ENCODE data around the gene MARVELD3. TPM values are rescaled to one million over a fixed set of nuclear protein-coding genes. Genes with fewer than 3 reads are reported as not detected.

MARVELD3 gene
- total RNA-seq, 1 experiment from 2014 or later, result 51.7 TPM

DNA sequence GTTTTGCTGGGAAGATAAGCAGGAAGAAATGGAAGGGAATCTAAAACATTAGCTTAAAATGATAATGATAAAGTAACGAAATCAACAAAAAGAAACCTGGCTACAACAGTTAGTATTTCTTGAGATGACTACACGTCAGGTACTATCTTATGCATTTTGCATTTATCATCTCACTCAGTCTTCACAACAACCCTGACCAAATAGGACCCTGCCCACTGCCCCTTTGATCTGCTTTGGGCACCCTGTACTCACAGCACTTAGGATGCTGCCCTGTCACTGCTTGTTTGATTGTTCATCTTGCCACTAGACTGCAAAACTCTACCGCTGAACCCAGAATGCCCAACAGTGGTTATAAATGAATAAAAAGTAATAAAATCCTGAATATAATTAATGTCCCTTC lies 45.2 kb downstream of the MARVELD3 start:
- Mint-ChIP-seq H3K27ac (ENCODE audit: unreplicated experiment) (peak overlapping the region; percentile 23), H3K4me1 (ENCODE audit: low read depth, unreplicated experiment) (peaks cover 40% of the 10 kb centered on the region), H3K27me3 (ENCODE audit: insufficient read depth, unreplicated experiment) (no peaks in the 10 kb centered on the region), H3K4me3 (ENCODE audit: unreplicated experiment) (no peak overlapping the region), H3K36me3 (ENCODE audit: insufficient read depth, unreplicated experiment) (peaks cover 41% of the 10 kb centered on the region), H3K9me3 (ENCODE audit: unreplicated experiment) (no peaks in the 10 kb centered on the region)
- BruUV-seq (replicated peaks), result no TSS peak
- Histone ChIP-seq H3K36me3 (ENCODE audit: control insufficient read depth, insufficient read depth, low read length) (no peaks in the 10 kb centered on the region), H3K27me3 (replicated peaks; ENCODE audit: control insufficient read depth, insufficient read depth, low read length) (no peaks in the 10 kb centered on the region), H3K9me3 (no peaks in the 10 kb centered on the region), H3K4me3 (ENCODE audit: low read depth, low read length) (no peak overlapping the region), H3K4me1 (peaks cover 48% of the 10 kb centered on the region)
- DNase-seq, result no peak
- ChIA-PET CTCF (interaction anchor here (0.6 to 1.2 kb wide), 3 partner anchors 20 to 74 kb away, joined by 3 to 7 read pairs (median 3); partner anchors contain the start of gene MARVELD3), POLR2A (no interaction called here)
- no peak for TF ChIP-seq CTCF (IDR thresholded peaks at IDR 0.05; ENCODE audit: insufficient read depth in 1 of 2, low read depth in 1 of 2, low read length in 1 of 2, severe bottlenecking in 1 of 2, unreplicated experiment in 1 of 2)
- intact Hi-C loops (cut with micrococcal nuclease; ENCODE audit: unreplicated experiment), result no loop called here

GRCh38 chr16:71672125-71672524 lies 46.1 kb downstream of the MARVELD3 start:
- Histone ChIP-seq H3K36me3 (ENCODE audit: control insufficient read depth, insufficient read depth, low read length) (no peaks in the 10 kb centered on the region), H3K27me3 (replicated peaks; ENCODE audit: control insufficient read depth, insufficient read depth, low read length) (no peaks in the 10 kb centered on the region), H3K4me3 (ENCODE audit: low read depth, low read length) (no peak overlapping the region), H3K4me1 (peaks cover 38% of the 10 kb centered on the region), H3K9me3 (no peaks in the 10 kb centered on the region)
- no TSS peak for BruUV-seq (replicated peaks)
- no peak for DNase-seq
- intact Hi-C loops (cut with micrococcal nuclease; ENCODE audit: unreplicated experiment), result no loop called here
- ChIA-PET CTCF (no interaction called here), POLR2A (no interaction called here)
- H3K9me3 Mint-ChIP-seq (ENCODE audit: unreplicated experiment), result no peaks in the 10 kb centered on the region
- H3K36me3 Mint-ChIP-seq (ENCODE audit: insufficient read depth, unreplicated experiment), result peaks cover 46% of the 10 kb centered on the region
- H3K4me1 Mint-ChIP-seq (ENCODE audit: low read depth, unreplicated experiment), result peaks cover 30% of the 10 kb centered on the region
- H3K27me3 Mint-ChIP-seq (ENCODE audit: insufficient read depth, unreplicated experiment), result no peaks in the 10 kb centered on the region
- no peak overlapping the region for H3K27ac Mint-ChIP-seq (ENCODE audit: unreplicated experiment)
- TF ChIP-seq CTCF (IDR thresholded peaks at IDR 0.05; ENCODE audit: insufficient read depth in 1 of 2, low read depth in 1 of 2, low read length in 1 of 2, severe bottlenecking in 1 of 2, unreplicated experiment in 1 of 2), result no peak
- no peak overlapping the region for H3K4me3 Mint-ChIP-seq (ENCODE audit: unreplicated experiment)

DNA sequence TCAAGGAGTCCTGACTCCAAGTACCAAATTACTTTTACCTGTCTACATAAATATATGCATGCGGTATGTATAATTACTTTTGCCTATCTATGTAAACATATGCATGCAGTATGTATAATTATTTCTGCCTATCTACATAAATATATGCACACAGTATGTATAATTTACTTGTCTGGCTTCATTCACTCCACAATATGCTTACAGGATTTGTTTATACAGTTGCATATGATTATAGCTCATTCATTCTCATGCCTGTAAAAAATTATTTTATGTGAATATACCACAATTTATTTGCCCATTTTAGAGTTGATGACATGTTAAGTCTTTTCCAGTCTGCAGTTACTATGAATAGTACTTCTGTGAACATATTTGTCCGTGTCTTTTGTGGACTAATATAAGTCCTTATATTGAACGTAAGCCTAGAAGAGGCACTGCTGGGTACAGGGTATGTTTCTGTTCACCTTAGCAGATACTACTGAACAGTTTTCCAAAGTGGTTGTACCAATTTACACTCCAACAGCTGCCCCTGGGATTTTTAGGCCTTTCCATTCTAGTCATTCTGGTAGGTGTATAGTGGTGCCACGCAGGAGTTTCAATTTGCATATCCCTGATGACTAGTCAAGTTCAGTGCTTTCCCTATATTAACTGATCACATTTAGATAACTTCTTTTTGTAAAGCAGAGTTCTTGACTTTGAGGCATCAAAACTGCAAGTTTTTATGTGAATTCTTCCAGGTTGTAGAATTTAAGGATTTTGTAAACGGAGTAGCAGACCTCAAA lies 47.0 kb downstream of the MARVELD3 start:
- H3K27me3 Mint-ChIP-seq (ENCODE audit: insufficient read depth, unreplicated experiment), result no peaks in the 10 kb centered on the region
- peaks cover 27% of the 10 kb centered on the region for H3K4me1 Mint-ChIP-seq (ENCODE audit: low read depth, unreplicated experiment)
- DNase-seq, result no peak
- Histone ChIP-seq H3K9me3 (no peaks in the 10 kb centered on the region), H3K27me3 (replicated peaks; ENCODE audit: control insufficient read depth, insufficient read depth, low read length) (no peaks in the 10 kb centered on the region), H3K4me1 (peaks cover 30% of the 10 kb centered on the region), H3K36me3 (ENCODE audit: control insufficient read depth, insufficient read depth, low read length) (no peaks in the 10 kb centered on the region), H3K4me3 (ENCODE audit: low read depth, low read length) (no peak overlapping the region)
- intact Hi-C loops (cut with micrococcal nuclease; ENCODE audit: unreplicated experiment), result no loop called here
- no peak overlapping the region for H3K4me3 Mint-ChIP-seq (ENCODE audit: unreplicated experiment)
- peaks cover 44% of the 10 kb centered on the region for H3K36me3 Mint-ChIP-seq (ENCODE audit: insufficient read depth, unreplicated experiment)
- BruUV-seq (replicated peaks), result no TSS peak
- H3K27ac Mint-ChIP-seq (ENCODE audit: unreplicated experiment), result no peak overlapping the region
- POLR2A ChIA-PET, result interaction anchor here (0.6 kb wide), 1 partner anchor 64 kb away, joined by 4 read pairs; no protein-coding TSS in a partner anchor
- H3K9me3 Mint-ChIP-seq (ENCODE audit: unreplicated experiment), result no peaks in the 10 kb centered on the region
- no peak for TF ChIP-seq CTCF (IDR thresholded peaks at IDR 0.05; ENCODE audit: insufficient read depth in 1 of 2, low read depth in 1 of 2, low read length in 1 of 2, severe bottlenecking in 1 of 2, unreplicated experiment in 1 of 2)
- CTCF ChIA-PET, result no interaction called here

Data from Caco-2 (cell line).